Neural crest cell (in vitro differentiated cells): Measurements from ENCODE around the gene PNPLA7. TPM values are rescaled to one million over a fixed set of nuclear protein-coding genes. Genes with fewer than 3 reads are reported as not detected.

Experiments used
- DNase-seq: peaks from one replicate; pipeline ENCODE4 v3.0.0; 2021; ENCODE audit warnings: low read depth, mixed read lengths, low spot score
- H3K27ac Mint-ChIP-seq: one replicate; pipeline ENCODE4 v1.8.0; 2021; ENCODE audit warnings: mild to moderate bottlenecking, mixed read lengths; ENCODE audit not compliant: unreplicated experiment
- H3K27me3 Mint-ChIP-seq: 2 replicates; pipeline ENCODE4 v1.8.0; 2021; ENCODE audit warnings: low read depth, mild to moderate bottlenecking, mixed read lengths
- H3K36me3 Mint-ChIP-seq: 2 replicates; pipeline ENCODE4 v1.8.0; 2021; ENCODE audit warnings: low read depth, mild to moderate bottlenecking, mixed read lengths
- H3K4me1 Mint-ChIP-seq: 2 replicates; pipeline ENCODE4 v1.8.0; 2021; ENCODE audit warnings: mixed read lengths
- H3K4me3 Mint-ChIP-seq: one replicate; pipeline ENCODE4 v1.8.0; 2021; ENCODE audit warnings: mild to moderate bottlenecking, mixed read lengths
- H3K9me3 Mint-ChIP-seq: 2 replicates; pipeline ENCODE4 v1.8.0; 2021; ENCODE audit warnings: mixed read lengths
- CTCF ChIP-seq: fragments of 200-600 bp; sonication (generic); conservative IDR thresholded peaks from 2 replicates; pipeline ENCODE4 v1.5.0; 2021; ENCODE audit warnings: antibody characterized with exemption, mild to moderate bottlenecking
- total RNA-seq: library from RNA; stranded (reverse); gene quantifications from 2 replicates; pipeline ENCODE4 v1.2.1, GENCODE V29; 2021

The PNPLA7 gene
- total RNA-seq, 1 donor from 2014 or later, result 2.2 TPM

- peaks cover 16% of the 10 kb centered on the region for H3K27me3 Mint-ChIP-seq
- DNase-seq, result peak; percentile 43
- peak overlapping the region; percentile 83 for H3K4me3 Mint-ChIP-seq
- H3K27ac Mint-ChIP-seq, result peak overlapping the region; percentile 71
- H3K9me3 Mint-ChIP-seq, result peaks cover 6% of the 10 kb centered on the region
- no peak for TF ChIP-seq CTCF
- H3K4me1 Mint-ChIP-seq, result peaks cover 9% of the 10 kb centered on the region
- peaks cover 10% of the 10 kb centered on the region for H3K36me3 Mint-ChIP-seq
These were observed 47.9 kb downstream of the PNPLA7 start for GRCh38 chr9:137502008-137502911.

DNA sequence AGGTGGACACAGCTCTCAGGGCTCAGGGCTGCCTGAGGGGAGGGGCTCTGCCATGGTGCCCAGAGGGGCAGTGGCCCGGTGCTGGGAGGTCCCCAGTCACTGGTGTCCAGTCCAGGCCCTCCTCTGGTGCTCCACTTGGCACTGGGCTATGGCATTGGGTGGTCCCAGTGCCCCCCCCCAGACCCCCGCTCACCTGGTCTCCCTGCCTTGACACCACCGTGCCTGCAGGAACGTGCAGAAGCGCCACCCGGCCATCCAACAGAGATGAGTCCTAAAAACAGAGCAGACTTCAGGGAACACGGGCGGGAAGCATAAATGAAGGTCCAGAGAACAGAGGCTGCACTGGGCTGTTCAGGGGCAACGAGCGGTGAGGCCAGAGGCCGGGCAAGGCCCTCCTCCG, 48.7 kb downstream of the PNPLA7 start:
- H3K9me3 Mint-ChIP-seq, result peaks cover 6% of the 10 kb centered on the region
- H3K27me3 Mint-ChIP-seq, result peaks cover 16% of the 10 kb centered on the region
- H3K4me1 Mint-ChIP-seq, result peaks cover 9% of the 10 kb centered on the region
- peak overlapping the region; percentile 83 for H3K4me3 Mint-ChIP-seq
- H3K36me3 Mint-ChIP-seq, result peaks cover 10% of the 10 kb centered on the region
- TF ChIP-seq CTCF, result no peak
- H3K27ac Mint-ChIP-seq, result no peak overlapping the region
- no peak for DNase-seq

GRCh38 chr9:137500666-137501397, 49.4 kb downstream of the PNPLA7 start:
- H3K4me1 Mint-ChIP-seq, result peaks cover 9% of the 10 kb centered on the region
- no peak for TF ChIP-seq CTCF
- H3K4me3 Mint-ChIP-seq, result no peak overlapping the region
- no peak for DNase-seq
- H3K27me3 Mint-ChIP-seq, result peaks cover 16% of the 10 kb centered on the region
- no peak overlapping the region for H3K27ac Mint-ChIP-seq
- peaks cover 10% of the 10 kb centered on the region for H3K36me3 Mint-ChIP-seq
- H3K9me3 Mint-ChIP-seq, result peaks cover 6% of the 10 kb centered on the region

DNA sequence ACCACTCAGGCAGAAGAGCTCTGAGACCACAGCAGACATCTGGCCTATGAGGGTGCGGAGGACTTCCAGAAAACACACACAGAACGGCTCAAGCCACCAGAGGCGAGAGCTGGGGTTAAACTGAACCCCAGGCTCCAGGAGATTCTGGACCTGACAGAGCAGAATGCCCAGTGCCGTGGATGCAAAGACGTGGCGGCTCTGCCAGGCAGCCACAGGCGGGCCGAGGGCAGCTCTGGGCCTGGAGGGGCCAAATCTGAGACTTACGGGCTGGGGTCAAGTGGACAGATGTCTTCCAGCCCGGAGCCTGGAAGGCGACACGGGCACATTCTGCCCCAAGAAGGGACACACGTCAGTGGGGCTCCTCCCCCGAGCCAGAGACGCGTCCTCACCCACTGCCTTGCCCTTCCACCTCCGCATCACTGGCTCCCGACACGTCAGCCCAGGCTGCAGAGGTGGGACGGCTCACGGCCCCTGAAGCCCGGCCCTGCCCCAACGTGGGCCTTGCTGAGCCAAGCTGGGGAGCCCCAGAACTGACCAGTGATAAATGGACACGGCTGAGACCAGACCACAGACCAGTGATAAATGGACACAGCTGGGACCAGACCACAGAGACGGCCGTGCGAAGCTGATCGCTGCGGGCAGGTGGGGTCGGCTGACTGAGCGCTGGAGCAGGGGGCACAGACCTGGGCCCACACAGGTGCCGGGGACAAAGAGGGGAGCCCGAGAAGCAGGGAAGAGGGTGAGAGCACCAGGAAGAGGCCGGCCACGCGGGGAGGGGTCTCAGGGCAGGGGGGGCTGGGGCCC, 50.1 kb downstream of the PNPLA7 start:
- H3K36me3 Mint-ChIP-seq, result peaks cover 10% of the 10 kb centered on the region
- TF ChIP-seq CTCF, result no peak
- peaks cover 6% of the 10 kb centered on the region for H3K9me3 Mint-ChIP-seq
- no peak overlapping the region for H3K27ac Mint-ChIP-seq
- peaks cover 16% of the 10 kb centered on the region for H3K27me3 Mint-ChIP-seq
- DNase-seq, result no peak
- H3K4me3 Mint-ChIP-seq, result no peak overlapping the region
- H3K4me1 Mint-ChIP-seq, result peaks cover 9% of the 10 kb centered on the region

- Mint-ChIP-seq H3K4me1 (peaks cover 9% of the 10 kb centered on the region), H3K36me3 (peaks cover 10% of the 10 kb centered on the region), H3K4me3 (no peak overlapping the region), H3K27ac (no peak overlapping the region), H3K9me3 (peaks cover 6% of the 10 kb centered on the region), H3K27me3 (peaks cover 16% of the 10 kb centered on the region)
- DNase-seq, result no peak
- TF ChIP-seq CTCF, result no peak
These were observed 50.8 kb downstream of the PNPLA7 start for GRCh38 chr9:137499416-137499815.
